GM21717 (cell line): ENCODE results near the gene TEX44.

Source experiments
- ATAC-seq: cut with Tn5 transposase; IDR thresholded peaks from one replicate; pipeline ENCODE4 v1.9.1; 2021; ENCODE audit warnings: mild to moderate bottlenecking, moderate library complexity; ENCODE audit not compliant: unreplicated experiment

The TEX44 gene

GRCh38 chr2:231604101-231604684 lies 11.5 kb downstream of the TEX44 start:
- ATAC-seq = peak; percentile 30

DNA sequence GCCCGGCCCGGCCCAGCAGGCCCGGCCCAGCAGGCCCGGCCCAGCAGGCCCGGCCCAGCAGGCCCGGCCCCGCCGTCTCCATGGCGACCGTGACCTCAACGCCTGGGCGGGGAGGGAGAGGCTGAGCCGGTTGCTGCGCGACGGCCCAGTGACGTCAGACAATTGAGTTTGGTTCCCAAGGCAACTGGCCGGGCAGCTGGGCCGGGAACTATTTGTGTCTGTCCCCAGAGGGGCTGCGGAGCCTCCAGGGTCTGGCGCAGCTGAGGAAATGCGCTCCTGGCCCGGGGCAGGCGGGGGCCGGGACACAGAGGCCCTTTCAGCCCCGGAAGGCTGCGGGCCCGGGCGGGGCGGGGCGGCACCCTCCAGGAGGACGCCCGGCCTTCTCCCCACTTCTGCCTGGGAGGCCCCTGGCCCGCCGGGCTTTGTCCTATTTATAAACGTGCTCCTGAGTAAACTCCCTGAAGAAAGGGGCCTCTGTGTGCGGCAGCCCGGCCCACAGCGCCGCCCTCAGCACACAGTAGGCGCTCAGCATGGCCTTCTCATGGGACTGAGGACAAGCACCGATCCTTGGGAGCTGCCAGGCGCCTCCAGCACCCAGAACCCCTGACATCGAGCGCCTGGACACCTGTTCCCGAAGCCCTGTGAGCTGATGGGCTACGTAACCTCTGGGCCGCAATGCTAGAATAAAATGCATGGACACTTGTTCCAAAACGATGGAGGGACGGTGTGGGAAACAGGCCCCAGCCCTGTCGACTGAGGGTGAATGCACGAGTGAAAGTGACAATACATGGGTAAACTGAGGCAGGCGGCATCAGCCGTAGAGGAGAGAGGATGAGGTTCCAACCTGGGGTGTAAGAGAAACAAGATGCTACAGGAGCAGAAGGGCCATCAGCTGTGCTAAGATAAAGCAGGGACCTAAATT lies 12.3 kb downstream of the TEX44 start:
- ATAC-seq = peak; percentile 77

- no peak for ATAC-seq
These were observed 13.0 kb downstream of the TEX44 start for GRCh38 chr2:231605607-231606091.

DNA sequence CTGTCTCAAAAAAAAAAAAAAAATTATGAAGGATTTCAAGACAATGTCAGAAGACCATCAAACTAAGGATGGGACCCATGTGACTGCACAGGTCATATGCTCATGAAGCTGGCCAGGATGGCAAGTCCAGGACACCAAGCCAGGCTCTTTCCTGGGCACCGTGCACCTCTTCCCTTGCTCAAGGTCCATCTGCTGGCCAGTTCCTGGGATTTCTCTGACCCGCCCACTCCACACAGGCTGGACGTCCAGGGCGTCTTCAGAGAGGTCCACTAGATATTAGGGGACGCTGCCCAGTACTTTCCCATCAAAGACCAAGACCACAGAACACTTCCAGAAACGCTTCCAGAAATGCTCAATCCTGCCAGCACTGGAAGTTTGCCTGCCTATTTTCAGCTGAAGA lies 14.3 kb downstream of the TEX44 start:
- ATAC-seq = no peak

- no peak for ATAC-seq
These were observed 18.8 kb downstream of the TEX44 start for GRCh38 chr2:231611273-231612108.

DNA sequence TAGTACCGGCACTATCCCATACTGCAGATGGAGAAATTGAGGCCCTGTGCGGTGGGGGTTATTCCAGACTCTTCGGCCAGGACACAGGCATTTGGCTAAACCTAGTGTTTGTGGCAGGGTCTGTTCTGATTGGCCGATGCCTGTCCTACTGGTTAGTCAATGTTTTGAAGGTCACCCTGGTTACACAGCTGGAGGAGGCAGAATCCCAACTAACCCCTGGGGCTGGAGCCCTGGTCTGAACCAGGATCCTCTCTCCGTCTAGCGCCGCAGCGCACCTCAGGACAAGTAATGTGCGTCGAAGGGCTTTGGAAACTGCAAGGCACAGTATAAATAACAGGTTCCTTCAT lies 19.4 kb downstream of the TEX44 start:
- ATAC-seq = no peak

DNA sequence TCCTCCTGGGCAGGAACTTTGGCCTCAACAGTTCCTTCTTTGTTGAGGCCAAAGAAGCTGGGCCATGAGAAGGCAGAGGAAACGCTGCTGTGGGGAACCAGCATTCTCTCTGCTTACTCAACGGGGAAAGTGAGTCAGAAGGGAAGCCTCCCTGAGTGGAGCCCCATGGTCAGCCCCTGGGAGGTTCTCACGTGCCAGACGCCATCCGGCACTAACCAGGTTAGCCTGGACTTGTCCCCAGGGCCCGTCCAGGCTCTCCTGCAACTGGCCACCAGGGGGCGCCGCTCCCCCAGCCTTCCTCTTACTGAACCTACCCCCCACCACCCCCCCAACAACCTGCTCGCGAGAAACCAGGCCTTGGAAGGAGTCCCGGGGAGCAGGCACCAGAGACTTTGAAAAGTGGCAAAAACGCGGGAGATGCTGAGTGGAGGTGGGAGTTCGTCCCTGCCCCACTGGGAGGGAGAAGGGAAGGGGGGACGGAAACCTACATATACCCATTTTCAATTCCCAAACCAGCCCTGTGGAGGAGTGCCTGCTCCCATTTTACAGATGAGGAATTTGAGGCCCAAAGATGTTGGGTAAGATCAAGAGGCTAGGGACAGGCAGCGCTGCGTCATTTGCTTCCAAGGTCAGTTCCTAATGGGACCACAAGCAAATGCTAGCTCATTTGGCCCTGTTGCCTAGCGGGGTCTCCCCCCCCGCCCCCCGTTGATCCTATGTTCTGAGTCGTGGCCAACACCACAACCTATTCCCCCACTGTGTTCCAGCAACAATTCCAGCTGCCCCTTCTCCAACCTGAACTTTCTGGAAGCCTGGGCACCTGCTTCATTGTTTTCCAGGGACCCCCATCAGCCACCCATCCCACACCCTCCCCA lies 20.0 kb downstream of the TEX44 start:
- peak; percentile 37 for ATAC-seq

- ATAC-seq = no peak
These were observed 20.6 kb downstream of the TEX44 start for GRCh38 chr2:231613331-231613662.

DNA sequence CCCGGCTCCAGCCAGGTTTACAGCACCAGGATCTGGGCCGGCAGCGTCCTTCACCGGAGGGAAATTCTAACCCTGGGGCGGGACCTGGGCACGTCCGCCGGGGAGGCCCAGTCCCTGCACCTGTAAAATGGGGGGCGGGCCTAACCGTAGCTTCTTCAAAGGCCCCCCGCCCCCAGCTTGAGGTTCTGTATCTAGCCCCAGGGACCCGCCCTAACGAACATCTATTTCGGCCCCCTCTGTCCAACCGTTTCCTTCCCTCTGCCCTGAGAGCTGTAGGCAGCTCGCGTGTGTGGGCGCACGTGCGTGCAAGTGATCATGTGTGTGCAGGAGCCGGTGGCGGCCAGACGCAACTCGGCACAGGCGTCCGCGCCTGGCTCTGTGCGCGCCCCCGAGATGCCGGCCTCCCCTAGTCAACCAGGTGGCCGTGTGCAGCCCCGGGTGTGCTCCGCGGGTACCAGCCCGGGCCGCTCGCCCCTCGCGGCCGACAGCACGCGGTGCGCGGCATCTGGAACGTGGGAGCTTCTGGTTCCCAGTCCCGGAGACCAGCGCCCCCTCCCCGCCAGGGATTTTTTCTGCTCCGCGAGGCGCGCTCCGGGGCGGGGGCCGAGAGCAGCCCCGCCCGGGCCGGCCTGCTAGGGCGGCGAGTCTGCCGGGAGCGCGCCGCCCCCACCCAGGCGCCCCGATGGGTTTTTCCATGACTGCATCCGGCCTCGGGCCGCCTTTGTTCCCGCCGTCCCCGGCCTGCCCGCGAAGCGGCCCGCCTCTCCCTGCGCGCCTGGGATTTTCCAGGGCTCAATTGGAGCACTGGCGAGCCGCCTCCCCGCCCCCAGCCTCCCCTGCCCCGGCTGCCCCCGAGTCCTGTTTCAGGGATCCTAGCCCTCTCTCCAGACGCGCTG lies 21.2 kb downstream of the TEX44 start:
- peak; percentile 65 for ATAC-seq

DNA sequence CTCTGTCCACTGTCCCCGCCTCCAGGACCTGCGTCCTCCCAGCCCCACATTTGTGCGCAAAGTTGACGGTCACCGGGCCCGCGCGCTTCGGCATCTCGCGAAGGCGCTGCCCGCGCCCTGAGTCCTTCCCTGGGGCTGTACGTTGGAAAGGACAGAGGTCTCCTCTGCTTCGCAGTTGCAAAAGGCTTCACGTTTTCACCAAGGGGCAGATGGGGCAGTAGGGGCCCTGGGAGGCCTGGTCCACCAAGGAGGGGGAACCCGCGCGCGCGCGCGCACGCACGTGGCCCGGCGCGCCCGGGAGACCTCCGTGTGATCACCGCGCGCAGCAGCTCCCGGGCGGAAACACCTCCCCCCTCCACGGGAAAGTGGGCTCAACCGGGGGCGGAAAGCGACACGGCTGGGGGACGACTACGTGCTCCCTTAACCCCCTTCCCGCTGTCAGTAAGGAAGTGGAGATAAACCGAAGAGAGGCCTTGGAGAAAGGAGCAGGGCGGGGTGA lies 21.9 kb downstream of the TEX44 start:
- no peak for ATAC-seq

- ATAC-seq = no peak
These were observed 22.5 kb downstream of the TEX44 start for GRCh38 chr2:231615058-231615671.

- no peak for ATAC-seq
These were observed 23.6 kb downstream of the TEX44 start for GRCh38 chr2:231616296-231616695.

DNA sequence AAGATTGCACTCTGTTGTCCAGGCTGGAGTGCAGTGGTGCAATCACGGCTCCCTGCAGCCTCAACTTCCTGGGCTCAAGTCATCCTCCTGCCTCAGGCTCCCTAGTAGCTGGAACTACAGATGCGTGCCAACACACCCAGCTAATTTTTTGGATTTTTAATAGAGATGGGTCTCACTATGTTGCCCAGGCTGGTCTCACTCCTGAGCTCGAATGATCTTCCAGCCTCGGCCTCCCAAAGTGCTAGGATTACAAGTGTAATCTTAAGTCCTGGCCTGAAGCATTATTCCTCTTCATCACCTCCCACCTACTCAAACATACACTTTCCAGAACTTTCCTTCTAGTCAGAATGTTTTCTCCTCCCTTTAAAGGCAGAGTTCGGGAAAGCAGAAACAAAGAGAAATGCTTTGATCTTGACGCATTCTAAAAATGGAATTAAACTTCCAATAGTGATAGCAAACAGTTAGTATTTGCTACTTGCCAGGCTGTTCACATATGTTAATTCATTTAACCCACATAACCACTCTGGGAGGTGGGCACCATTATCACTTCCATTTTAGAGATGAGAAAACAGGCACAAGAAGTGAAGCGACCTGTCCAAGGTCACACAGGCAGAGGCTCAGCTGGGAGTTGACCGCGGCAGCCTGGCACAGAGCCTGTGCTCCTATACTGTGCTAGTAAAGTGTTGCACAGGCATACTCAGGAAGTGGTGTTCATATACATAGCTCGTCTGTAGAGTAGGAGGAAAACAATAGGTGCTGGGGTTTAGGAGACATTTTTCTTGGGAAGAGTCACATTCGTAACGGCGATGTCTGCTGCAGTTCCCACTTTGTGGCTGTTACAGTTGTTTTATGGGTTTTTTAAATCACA lies 24.6 kb downstream of the TEX44 start:
- no peak for ATAC-seq

- ATAC-seq = no peak
These were observed 28.6 kb downstream of the TEX44 start for GRCh38 chr2:231621051-231621879.

GRCh38 chr2:231622963-231623362 lies 30.3 kb downstream of the TEX44 start:
- no peak for ATAC-seq

DNA sequence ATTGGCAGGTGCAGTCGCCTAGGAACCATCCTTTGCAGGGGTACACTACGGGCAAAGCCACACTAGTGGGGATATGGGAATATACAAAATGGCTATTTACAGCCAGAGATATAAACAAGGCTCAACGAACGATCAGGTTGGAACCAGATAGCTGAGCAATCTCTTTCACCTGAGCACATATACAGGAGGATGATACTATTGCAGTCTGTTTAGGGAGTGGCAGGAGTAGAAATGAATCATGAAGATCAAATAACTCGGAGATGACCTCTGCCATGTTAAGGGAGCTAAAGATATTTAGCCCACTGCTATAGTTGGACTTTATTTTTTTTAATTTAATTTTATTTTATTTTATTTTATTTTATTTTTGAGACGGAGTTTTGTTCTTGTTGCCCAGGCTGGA lies 33.8 kb downstream of the TEX44 start:
- no peak for ATAC-seq
